SK-N-SH (cell line): ENCODE results near the gene TMEM245. TPM values are rescaled to one million over a fixed set of nuclear protein-coding genes. Genes with fewer than 3 reads are reported as not detected.

Source experiments
- CTCF ChIA-PET: fragments of 300-600, 350-600 bp; formaldehyde crosslinking; extraction: SDS; loops from one replicate; lab custom pipeline; 2021; lab: Yijun Ruan, JAX
- POLR2A ChIA-PET: fragments of 350-600 bp; sonication (Branson Sonifier 250); formaldehyde crosslinking; extraction: SDS; loops from one replicate; lab custom pipeline; 2020; ENCODE audit warnings: antibody characterized with exemption, inconsistent platforms; lab: Yijun Ruan, JAX
- DNase-seq: peaks from one replicate; pipeline ENCODE4 v3.0.0; 2012
- H2AFZ ChIP-seq: fragments of 200-600 bp; sonication (generic); 2 replicates; pipeline ENCODE4 v1.8.1; 2016; ENCODE audit warnings: antibody characterized with exemption, mild to moderate bottlenecking, low read depth
- H3F3A ChIP-seq: fragments of 200-600 bp; sonication (generic); replicated peaks from 2 replicates; pipeline ENCODE3; 2016; ENCODE audit warnings: antibody characterized with exemption, mild to moderate bottlenecking; ENCODE audit not compliant: insufficient read depth
- H3K27ac ChIP-seq, 2 experiments: fragments of 200-500 bp in 1 of 2; fragments of 200-600 bp in 1 of 2; sonication (Bioruptor generic) in 1 of 2; sonication (generic), shearing (Covaris generic) in 1 of 2; 2 replicates each; pipeline versions ENCODE4 v1.5.1 to v1.6.1; 2014 to 2016; ENCODE audit warnings: low read depth in 2 of 2, inconsistent platforms in 1 of 2, low read length in 1 of 2, mild to moderate bottlenecking in 1 of 2, mixed read lengths in 1 of 2
- H3K27me3 ChIP-seq: fragments of 200-600 bp; sonication (generic), shearing (Covaris generic); 2 replicates; pipeline ENCODE4 v1.6.1; 2016; ENCODE audit warnings: mixed run types; ENCODE audit not compliant: insufficient read depth
- H3K36me3 ChIP-seq, 2 experiments: fragments of 200-500 bp in 1 of 2; fragments of 200-600 bp in 1 of 2; sonication (Bioruptor generic) in 1 of 2; sonication (generic) in 1 of 2; replicated peaks in 1 of 2; 2 replicates each; pipeline versions ENCODE3 to v1.5.1; 2014 to 2016; ENCODE audit warnings: low read length in 1 of 2, mild to moderate bottlenecking in 1 of 2; ENCODE audit not compliant: insufficient read depth in 2 of 2, control insufficient read depth in 1 of 2
- H3K4me1 ChIP-seq, 2 experiments: fragments of 200-500 bp in 1 of 2; fragments of 200-600 bp in 1 of 2; sonication (Bioruptor generic) in 1 of 2; sonication (generic), shearing (Covaris generic) in 1 of 2; 2 replicates each; pipeline versions ENCODE4 v1.5.1 to v1.6.1; 2014 to 2016; ENCODE audit warnings: low read depth in 1 of 2, low read length in 1 of 2, mixed run types in 1 of 2; ENCODE audit not compliant: insufficient read depth in 2 of 2, control insufficient read depth in 1 of 2
- H3K4me2 ChIP-seq: fragments of 200-600 bp; sonication (generic), shearing (Covaris generic); 2 replicates; pipeline ENCODE4 v1.6.1; 2017; ENCODE audit warnings: mixed run types
- H3K4me3 ChIP-seq, 2 experiments: fragments of 200-500 bp in 1 of 2; fragments of 200-600 bp in 1 of 2; sonication (Bioruptor generic) in 1 of 2; sonication (generic), shearing (Covaris generic) in 1 of 2; 2 replicates each; pipeline versions ENCODE4 v1.5.1 to v1.8.1; 2014 to 2016; ENCODE audit warnings: low read depth in 2 of 2, inconsistent platforms in 1 of 2, low read length in 1 of 2, mild to moderate bottlenecking in 1 of 2, mixed read lengths in 1 of 2, moderate library complexity in 1 of 2
- H3K79me2 ChIP-seq: fragments of 200-600 bp; sonication (generic); 2 replicates; pipeline ENCODE4 v1.8.1; 2017; ENCODE audit warnings: mild to moderate bottlenecking; ENCODE audit not compliant: insufficient read depth
- H3K9ac ChIP-seq: fragments of 200-600 bp; sonication (generic); 2 replicates; pipeline ENCODE4 v1.6.1; 2017; ENCODE audit warnings: mixed run types
- H3K9me2 ChIP-seq: fragments of 200-600 bp; sonication (generic); 2 replicates; pipeline ENCODE4 v1.6.1; 2017; ENCODE audit warnings: mixed run types
- H3K9me3 ChIP-seq: fragments of 200-600 bp; sonication (generic); 2 replicates; pipeline ENCODE4 v1.6.1; 2017; ENCODE audit warnings: mixed run types, mild to moderate bottlenecking, moderate library complexity
- H4K20me1 ChIP-seq: fragments of 200-600 bp; sonication (generic); 2 replicates; pipeline ENCODE4 v1.6.1; 2017; ENCODE audit warnings: mild to moderate bottlenecking, mixed run types; ENCODE audit not compliant: insufficient read depth
- CHD2 ChIP-seq: fragments of 150-350 bp; IDR thresholded peaks from 2 replicates; pipeline ENCODE4 v1.6.1; 2018; ENCODE audit warnings: low read length; ENCODE audit not compliant: partially characterized antibody
- EZH2phosphoT487 ChIP-seq: fragments of 200-600 bp; sonication (generic); IDR thresholded peaks from 2 replicates; pipeline ENCODE4 v1.6.1; 2017; ENCODE audit warnings: low read depth, mixed run types, mild to moderate bottlenecking, antibody characterized with exemption, moderate library complexity, borderline replicate concordance
- FOXM1 ChIP-seq: IDR thresholded peaks from 2 replicates; pipeline ENCODE4 v1.4.0; 2012; ENCODE audit warnings: low read depth, mild to moderate bottlenecking
- JUND ChIP-seq: IDR thresholded peaks from 2 replicates; pipeline ENCODE4 v1.4.0; 2012
- MXI1 ChIP-seq: IDR thresholded peaks from 2 replicates; pipeline ENCODE4 v1.6.1; 2012; ENCODE audit warnings: mild to moderate bottlenecking, low read depth, low read length, improper control_type of control experiment
- RAD21 ChIP-seq: IDR thresholded peaks from 2 replicates; pipeline ENCODE4 v1.6.1; 2012; ENCODE audit warnings: mild to moderate bottlenecking, low read length
- RXRA ChIP-seq: IDR thresholded peaks from 2 replicates; pipeline ENCODE4 v1.4.0; 2012; ENCODE audit warnings: low read depth, mild to moderate bottlenecking, borderline replicate concordance
- SIN3A ChIP-seq: IDR thresholded peaks from 2 replicates; pipeline ENCODE4 v1.6.1; 2012; ENCODE audit warnings: low read depth, mild to moderate bottlenecking, low read length, moderate library complexity, borderline replicate concordance
- TEAD4 ChIP-seq: IDR thresholded peaks from 2 replicates; pipeline ENCODE4 v1.4.0; 2012; ENCODE audit warnings: mild to moderate bottlenecking, borderline replicate concordance; ENCODE audit not compliant: insufficient read depth
- WGBS: methylation state at CpG from one replicate; pipeline ENCODE4 v1.1.6; 2017; ENCODE audit warnings: low lambda C conversion rate; 5-methylcytosine and 5-hydroxymethylcytosine counted together
- polyA plus RNA-seq, 3 experiments: library from polyadenylated mRNA; depleted of rRNA; stranded (reverse); fragments of >200 nt; gene quantifications; 2 replicates each; pipeline ENCODE4 v1.2.3, GENCODE V29; 2012
- TF ChIP-seq, protein P1 (sequence below): IDR thresholded peaks from 2 replicates; pipeline ENCODE4 v1.6.1; 2012; ENCODE audit warnings: mild to moderate bottlenecking, low read depth, low read length, moderate library complexity
- TF ChIP-seq, protein P2 (sequence below): IDR thresholded peaks from 2 replicates; pipeline ENCODE4 v1.4.0; 2012; ENCODE audit warnings: low read depth, borderline replicate concordance
- TF ChIP-seq, protein P3 (sequence below): IDR thresholded peaks from 2 replicates; pipeline ENCODE4 v1.4.0; 2012; ENCODE audit warnings: low read depth, borderline replicate concordance
- TF ChIP-seq, protein P4 (sequence below): IDR thresholded peaks from 2 replicates; pipeline ENCODE4 v1.4.0; 2012; ENCODE audit warnings: low read depth
- TF ChIP-seq, protein P5 (sequence below): IDR thresholded peaks from 2 replicates; pipeline ENCODE4; 2012

TMEM245 gene
- polyA plus RNA-seq, 1 of the 3 experiments (the other 2 are of a cell fraction) = 17.5 TPM

DNA sequence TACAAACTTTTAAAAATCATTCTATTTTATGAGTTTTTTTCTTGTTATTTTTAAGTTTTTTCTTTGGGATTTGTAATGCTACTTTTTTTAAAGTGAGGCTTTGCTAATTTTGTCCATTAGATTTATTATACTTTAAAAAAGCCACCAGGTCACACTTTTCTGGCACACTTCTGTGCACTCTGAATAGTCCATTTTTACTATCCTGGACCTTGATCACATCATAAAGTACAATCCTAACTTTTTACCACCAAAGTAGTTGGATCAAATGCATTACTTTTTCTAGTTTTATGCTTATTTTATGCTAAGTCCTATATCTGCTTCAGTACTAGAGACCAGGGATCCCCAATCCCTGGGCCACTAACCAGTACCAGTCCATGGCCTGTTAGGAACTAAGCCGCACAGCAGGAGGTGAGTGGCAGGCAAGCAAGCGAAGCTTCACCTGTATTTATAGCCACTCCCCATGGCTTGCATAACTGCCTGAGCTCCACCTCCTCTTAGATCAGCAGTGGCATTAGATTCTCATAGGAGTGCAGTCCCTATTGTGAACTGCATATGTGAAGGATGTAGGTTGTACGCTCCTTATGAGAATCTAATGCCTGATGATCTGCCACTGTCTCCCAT lies 31.3 kb upstream of the TMEM245 start:
- POLR2A ChIA-PET = no interaction called here
- H4K20me1 ChIP-seq = no peaks in the 10 kb centered on the region
- TF ChIP-seq JUND (no peak), SIN3A (no peak), EZH2phosphoT487 (no peak), TEAD4 (no peak), RAD21 (no peak), CHD2 (no peak), RXRA (no peak), FOXM1 (no peak), MXI1 (no peak)
- TF ChIP-seq, protein P1, sequence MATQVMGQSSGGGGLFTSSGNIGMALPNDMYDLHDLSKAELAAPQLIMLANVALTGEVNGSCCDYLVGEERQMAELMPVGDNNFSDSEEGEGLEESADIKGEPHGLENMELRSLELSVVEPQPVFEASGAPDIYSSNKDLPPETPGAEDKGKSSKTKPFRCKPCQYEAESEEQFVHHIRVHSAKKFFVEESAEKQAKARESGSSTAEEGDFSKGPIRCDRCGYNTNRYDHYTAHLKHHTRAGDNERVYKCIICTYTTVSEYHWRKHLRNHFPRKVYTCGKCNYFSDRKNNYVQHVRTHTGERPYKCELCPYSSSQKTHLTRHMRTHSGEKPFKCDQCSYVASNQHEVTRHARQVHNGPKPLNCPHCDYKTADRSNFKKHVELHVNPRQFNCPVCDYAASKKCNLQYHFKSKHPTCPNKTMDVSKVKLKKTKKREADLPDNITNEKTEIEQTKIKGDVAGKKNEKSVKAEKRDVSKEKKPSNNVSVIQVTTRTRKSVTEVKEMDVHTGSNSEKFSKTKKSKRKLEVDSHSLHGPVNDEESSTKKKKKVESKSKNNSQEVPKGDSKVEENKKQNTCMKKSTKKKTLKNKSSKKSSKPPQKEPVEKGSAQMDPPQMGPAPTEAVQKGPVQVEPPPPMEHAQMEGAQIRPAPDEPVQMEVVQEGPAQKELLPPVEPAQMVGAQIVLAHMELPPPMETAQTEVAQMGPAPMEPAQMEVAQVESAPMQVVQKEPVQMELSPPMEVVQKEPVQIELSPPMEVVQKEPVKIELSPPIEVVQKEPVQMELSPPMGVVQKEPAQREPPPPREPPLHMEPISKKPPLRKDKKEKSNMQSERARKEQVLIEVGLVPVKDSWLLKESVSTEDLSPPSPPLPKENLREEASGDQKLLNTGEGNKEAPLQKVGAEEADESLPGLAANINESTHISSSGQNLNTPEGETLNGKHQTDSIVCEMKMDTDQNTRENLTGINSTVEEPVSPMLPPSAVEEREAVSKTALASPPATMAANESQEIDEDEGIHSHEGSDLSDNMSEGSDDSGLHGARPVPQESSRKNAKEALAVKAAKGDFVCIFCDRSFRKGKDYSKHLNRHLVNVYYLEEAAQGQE = no peak
- TF ChIP-seq, protein P2, sequence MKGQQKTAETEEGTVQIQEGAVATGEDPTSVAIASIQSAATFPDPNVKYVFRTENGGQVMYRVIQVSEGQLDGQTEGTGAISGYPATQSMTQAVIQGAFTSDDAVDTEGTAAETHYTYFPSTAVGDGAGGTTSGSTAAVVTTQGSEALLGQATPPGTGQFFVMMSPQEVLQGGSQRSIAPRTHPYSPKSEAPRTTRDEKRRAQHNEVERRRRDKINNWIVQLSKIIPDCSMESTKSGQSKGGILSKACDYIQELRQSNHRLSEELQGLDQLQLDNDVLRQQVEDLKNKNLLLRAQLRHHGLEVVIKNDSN = no peak
- TF ChIP-seq, protein P3, sequence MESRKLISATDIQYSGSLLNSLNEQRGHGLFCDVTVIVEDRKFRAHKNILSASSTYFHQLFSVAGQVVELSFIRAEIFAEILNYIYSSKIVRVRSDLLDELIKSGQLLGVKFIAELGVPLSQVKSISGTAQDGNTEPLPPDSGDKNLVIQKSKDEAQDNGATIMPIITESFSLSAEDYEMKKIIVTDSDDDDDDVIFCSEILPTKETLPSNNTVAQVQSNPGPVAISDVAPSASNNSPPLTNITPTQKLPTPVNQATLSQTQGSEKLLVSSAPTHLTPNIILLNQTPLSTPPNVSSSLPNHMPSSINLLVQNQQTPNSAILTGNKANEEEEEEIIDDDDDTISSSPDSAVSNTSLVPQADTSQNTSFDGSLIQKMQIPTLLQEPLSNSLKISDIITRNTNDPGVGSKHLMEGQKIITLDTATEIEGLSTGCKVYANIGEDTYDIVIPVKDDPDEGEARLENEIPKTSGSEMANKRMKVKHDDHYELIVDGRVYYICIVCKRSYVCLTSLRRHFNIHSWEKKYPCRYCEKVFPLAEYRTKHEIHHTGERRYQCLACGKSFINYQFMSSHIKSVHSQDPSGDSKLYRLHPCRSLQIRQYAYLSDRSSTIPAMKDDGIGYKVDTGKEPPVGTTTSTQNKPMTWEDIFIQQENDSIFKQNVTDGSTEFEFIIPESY = no peak
- TF ChIP-seq, protein P4, sequence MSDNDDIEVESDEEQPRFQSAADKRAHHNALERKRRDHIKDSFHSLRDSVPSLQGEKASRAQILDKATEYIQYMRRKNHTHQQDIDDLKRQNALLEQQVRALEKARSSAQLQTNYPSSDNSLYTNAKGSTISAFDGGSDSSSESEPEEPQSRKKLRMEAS = no peak
- TF ChIP-seq, protein P5, sequence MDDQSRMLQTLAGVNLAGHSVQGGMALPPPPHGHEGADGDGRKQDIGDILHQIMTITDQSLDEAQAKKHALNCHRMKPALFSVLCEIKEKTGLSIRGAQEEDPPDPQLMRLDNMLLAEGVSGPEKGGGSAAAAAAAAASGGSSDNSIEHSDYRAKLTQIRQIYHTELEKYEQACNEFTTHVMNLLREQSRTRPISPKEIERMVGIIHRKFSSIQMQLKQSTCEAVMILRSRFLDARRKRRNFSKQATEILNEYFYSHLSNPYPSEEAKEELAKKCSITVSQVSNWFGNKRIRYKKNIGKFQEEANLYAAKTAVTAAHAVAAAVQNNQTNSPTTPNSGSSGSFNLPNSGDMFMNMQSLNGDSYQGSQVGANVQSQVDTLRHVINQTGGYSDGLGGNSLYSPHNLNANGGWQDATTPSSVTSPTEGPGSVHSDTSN = no peak
- H3K9me3 ChIP-seq = no peaks in the 10 kb centered on the region
- no peak overlapping the region for H3K4me2 ChIP-seq
- H3F3A ChIP-seq = no peaks in the 10 kb centered on the region
- no peak overlapping the region for H3K4me3 ChIP-seq
- H3K9ac ChIP-seq = no peak overlapping the region
- no peaks in the 10 kb centered on the region for H3K4me1 ChIP-seq
- H2AFZ ChIP-seq = no peak overlapping the region
- no peaks in the 10 kb centered on the region for H3K27me3 ChIP-seq
- CTCF ChIA-PET = no interaction called here
- H3K36me3 ChIP-seq = no peaks in the 10 kb centered on the region
- 97% methylated on average over 3 of the region's 3 CpGs for WGBS
- no peak for DNase-seq
- H3K79me2 ChIP-seq = no peaks in the 10 kb centered on the region
- no peaks in the 10 kb centered on the region for H3K9me2 ChIP-seq
- no peak overlapping the region for H3K27ac ChIP-seq
